GM21528 (cell line): Measurements from ENCODE around the gene OXCT1.
"Not testable (repeated sequence)": the region's sequence is repeated elsewhere in the genome, so short reads cannot be mapped to it uniquely, and the experiment has no call there.

Source experiments
- ATAC-seq: cut with Tn5 transposase; IDR thresholded peaks from one replicate; pipeline ENCODE4 v1.9.1; 2021; ENCODE audit warnings: mild to moderate bottlenecking, moderate library complexity; ENCODE audit not compliant: unreplicated experiment, low FRiP score

Gene OXCT1

GRCh38 chr5:41736641-41737040 is 133.6 kb downstream of the OXCT1 start:
- ATAC-seq = no peak

GRCh38 chr5:41735213-41735612 is 135.0 kb downstream of the OXCT1 start:
- peak; percentile 74 for ATAC-seq

- ATAC-seq = not testable (repeated sequence)
Observed at GRCh38 chr5:41729381-41729780, 140.8 kb downstream of the OXCT1 start.

- no peak for ATAC-seq
Observed at GRCh38 chr5:41728281-41728680, 141.9 kb downstream of the OXCT1 start.

- ATAC-seq = no peak
Observed at GRCh38 chr5:41722359-41722950, 147.8 kb downstream of the OXCT1 start.

GRCh38 chr5:41721516-41721915 is 148.7 kb downstream of the OXCT1 start:
- no peak for ATAC-seq

- ATAC-seq = no peak
Observed at GRCh38 chr5:41716382-41716781, 153.8 kb downstream of the OXCT1 start.

GRCh38 chr5:41714446-41714845 is 155.8 kb downstream of the OXCT1 start:
- not testable (repeated sequence) for ATAC-seq

- peak; percentile 42 for ATAC-seq
Observed at GRCh38 chr5:41708604-41708940, 161.7 kb downstream of the OXCT1 start.

GRCh38 chr5:41707853-41708603 is 162.2 kb downstream of the OXCT1 start:
- ATAC-seq = peak; percentile 76

GRCh38 chr5:41695920-41696582 is 174.2 kb downstream of the OXCT1 start:
- ATAC-seq = peak; percentile 89

GRCh38 chr5:41686767-41687166 is 183.5 kb downstream of the OXCT1 start:
- ATAC-seq = no peak

GRCh38 chr5:41686191-41686590 is 184.0 kb downstream of the OXCT1 start:
- ATAC-seq = no peak

GRCh38 chr5:41683181-41683580 is 187.0 kb downstream of the OXCT1 start:
- no peak for ATAC-seq

GRCh38 chr5:41682641-41683040 is 187.6 kb downstream of the OXCT1 start:
- ATAC-seq = no peak

- no peak for ATAC-seq
Observed at GRCh38 chr5:41681840-41682239, 188.4 kb downstream of the OXCT1 start.
